Stimulated activated CD8-positive, alpha-beta memory T cell treated with anti-CD3 and anti-CD28 coated beads, Interleukin-4, amount 100 ng/mL, for 4 hours (primary cell): ENCODE results near the gene PIK3R6.

Experiments
- DNase-seq, 2 donors: peaks; one replicate each; pipeline ENCODE4 v3.0.0-alpha.2; 2020; ENCODE audit warnings: low read depth in 2 of 2, low spot score in 1 of 2

PIK3R6 gene

GRCh38 chr17:8875436-8875835 lies 8.0 kb upstream of the PIK3R6 start:
- no peak for DNase-seq

GRCh38 chr17:8873801-8874715 lies 6.6 kb upstream of the PIK3R6 start:
- no peak for DNase-seq

GRCh38 chr17:8872705-8873435 lies 5.4 kb upstream of the PIK3R6 start:
- no peak for DNase-seq

- DNase-seq, result no peak
Observed at GRCh38 chr17:8872036-8872704, 4.7 kb upstream of the PIK3R6 start.

- no peak for DNase-seq
Observed at GRCh38 chr17:8871081-8871581, 3.7 kb upstream of the PIK3R6 start.

- DNase-seq, result no peak
Observed at GRCh38 chr17:8870406-8871040, 3.0 kb upstream of the PIK3R6 start.

- DNase-seq, result no peak
Observed at GRCh38 chr17:8869114-8869815, 1.8 kb upstream of the PIK3R6 start.

- no peak for DNase-seq
Observed at GRCh38 chr17:8868529-8868951, 1.1 kb upstream of the PIK3R6 start.

- no peak for DNase-seq
Observed at GRCh38 chr17:8868092-8868491, 618 bp upstream of the PIK3R6 start.

GRCh38 chr17:8865811-8866210 lies 1.7 kb downstream of the PIK3R6 start:
- no peak for DNase-seq

- DNase-seq, result no peak
Observed at GRCh38 chr17:8865385-8865784, 2.1 kb downstream of the PIK3R6 start.

- no peak for DNase-seq
Observed at GRCh38 chr17:8862213-8863056, 5.0 kb downstream of the PIK3R6 start.

GRCh38 chr17:8861495-8862181 lies 5.8 kb downstream of the PIK3R6 start:
- DNase-seq, result no peak

GRCh38 chr17:8859804-8860430 lies 7.6 kb downstream of the PIK3R6 start:
- DNase-seq, result no peak

- no peak for DNase-seq
Observed at GRCh38 chr17:8859027-8859803, 8.3 kb downstream of the PIK3R6 start.

GRCh38 chr17:8857919-8858318 lies 9.6 kb downstream of the PIK3R6 start:
- DNase-seq, result no peak

- no peak for DNase-seq
Observed at GRCh38 chr17:8856869-8857575, 10.5 kb downstream of the PIK3R6 start.
